HG02885 (cell line): ENCODE measurements around the gene PLCD4.

Source experiments
- ATAC-seq: cut with Tn5 transposase; IDR thresholded peaks from one replicate; pipeline ENCODE4 v1.9.1; 2021; ENCODE audit warnings: mild to moderate bottlenecking; ENCODE audit not compliant: unreplicated experiment, poor library complexity

The PLCD4 gene

DNA sequence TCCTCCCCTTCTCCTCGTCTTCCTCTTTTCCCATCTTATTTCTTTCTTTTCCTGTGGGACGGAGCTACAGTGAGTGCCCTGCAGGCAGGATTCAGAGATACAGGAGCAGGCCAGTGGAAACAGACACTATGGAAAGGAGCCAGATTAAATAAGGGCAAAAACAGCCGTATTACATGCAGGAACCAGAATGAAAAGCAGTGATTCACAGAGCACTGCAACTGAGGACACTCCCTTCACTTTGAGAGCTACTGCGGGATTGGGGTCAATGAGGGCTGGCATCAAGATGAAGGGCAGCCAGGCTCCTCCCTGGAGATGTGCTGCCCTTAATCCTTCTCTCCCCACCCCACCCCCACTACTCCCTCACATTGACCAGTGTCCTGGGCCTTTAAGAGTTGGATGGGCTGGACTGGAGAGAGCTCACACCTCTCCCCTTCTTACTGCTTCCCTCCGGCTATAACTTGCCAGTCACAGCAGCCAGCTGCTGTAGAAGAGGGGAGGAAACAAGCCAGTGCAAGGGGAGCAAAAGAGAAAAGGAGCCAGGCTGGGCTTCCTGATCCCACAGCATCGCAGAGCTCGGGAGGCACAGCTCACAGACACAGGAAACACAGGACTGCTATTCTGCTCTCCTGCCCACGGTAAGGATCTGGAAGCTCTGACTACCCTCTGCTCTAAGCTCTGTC lies at the start of gene PLCD4:
TSS of gene PLCD4 (plus strand) at position 464 of the 680 bp plus-strand sequence. CDS start 7,841 bp downstream, outside the sequence.
- no peak for ATAC-seq

GRCh38 chr2:218557941-218558340 lies 49.8 kb upstream of the PLCD4 start:
- ATAC-seq = no peak

- no peak for ATAC-seq
Observed at GRCh38 chr2:218558986-218559385, 48.7 kb upstream of the PLCD4 start.

DNA sequence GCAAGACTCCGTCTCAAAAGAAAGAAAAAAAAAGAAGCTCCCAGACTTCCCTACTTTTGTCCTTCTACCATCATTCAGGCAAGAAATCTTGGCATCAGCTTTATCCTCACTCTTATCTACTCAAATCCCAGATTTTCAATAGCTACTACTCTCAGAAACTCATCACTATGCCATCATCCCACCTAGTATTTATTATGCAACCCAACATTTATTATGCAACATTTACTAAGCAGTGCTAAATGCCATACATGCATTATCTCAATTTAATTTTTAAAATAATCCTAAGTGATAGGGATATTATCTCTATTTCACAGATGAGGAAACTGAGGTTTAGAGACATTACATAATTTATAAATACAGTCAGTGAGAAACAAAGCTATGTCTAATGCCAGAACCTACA lies 43.6 kb upstream of the PLCD4 start:
- no peak for ATAC-seq

- no peak for ATAC-seq
Observed at GRCh38 chr2:218566296-218566695, 41.4 kb upstream of the PLCD4 start.

DNA sequence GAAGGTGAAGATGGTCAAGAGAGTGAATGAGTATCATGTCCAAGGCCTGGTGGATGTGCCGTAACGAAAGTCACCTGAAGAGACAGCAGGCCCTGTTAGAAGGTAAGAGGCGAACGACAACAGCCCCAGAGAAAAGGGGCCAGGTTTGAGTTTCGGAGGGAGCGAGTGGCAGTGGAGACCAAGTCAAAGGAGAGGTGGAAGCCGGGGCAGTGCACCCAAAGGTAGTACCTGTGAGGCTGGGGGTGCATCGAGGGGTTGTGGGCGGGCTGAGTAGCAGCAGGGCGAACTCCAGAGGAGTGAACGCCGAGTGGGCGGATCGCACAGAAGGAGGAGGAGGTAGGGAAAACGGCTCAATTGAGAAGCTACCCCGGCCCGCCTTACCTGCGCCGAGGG lies 39.9 kb upstream of the PLCD4 start:
- ATAC-seq = peak; percentile 47

DNA sequence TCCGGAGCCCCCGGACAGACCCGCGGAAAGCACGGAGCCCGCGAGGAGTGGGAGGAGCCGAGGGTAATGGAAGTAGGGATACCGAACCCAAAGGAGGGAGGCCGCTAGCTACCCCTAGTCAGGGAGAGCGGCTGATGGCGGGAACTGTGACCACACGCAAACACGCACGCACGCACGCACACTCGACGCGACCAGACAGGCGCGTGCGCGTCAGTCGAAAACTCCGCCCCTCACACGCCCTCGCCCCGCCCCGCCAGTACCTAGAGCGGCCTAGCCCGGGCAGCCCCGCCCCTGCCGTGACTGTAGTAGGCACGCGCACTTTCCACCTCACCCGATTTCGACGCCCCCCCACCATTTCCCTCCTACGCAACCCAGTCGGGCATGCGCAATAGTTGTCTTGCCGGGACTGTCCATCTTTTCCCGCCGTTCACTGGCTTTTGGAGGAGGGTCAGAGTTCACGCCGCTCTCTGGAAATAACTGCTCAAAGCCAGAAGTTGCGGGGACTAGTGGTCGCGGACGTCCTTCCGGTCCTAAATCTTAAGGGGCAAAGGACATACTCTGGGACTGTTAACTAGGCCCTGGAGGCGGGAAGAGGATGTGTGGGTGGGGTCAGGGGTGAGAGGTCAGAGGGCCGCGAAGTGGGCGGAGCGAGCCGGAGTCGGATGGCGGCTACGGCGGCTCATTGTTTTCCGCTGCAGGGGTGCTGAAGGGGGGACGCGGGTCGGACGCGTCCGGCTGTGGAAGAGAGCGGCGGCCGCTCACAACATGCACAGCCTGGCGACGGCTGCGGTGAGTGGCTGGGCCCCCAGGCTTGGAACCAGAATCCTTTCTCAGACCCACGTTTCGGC lies 39.3 kb upstream of the PLCD4 start, which contains the start of the genes CNOT9 and USP37:
TSS of gene CNOT9 (plus strand) at position 650 of the 848 bp plus-strand sequence. CDS start at position 766, 116 bp downstream.
TSS of gene USP37 (minus strand) at position 162 of the 848 bp plus-strand sequence. CDS start 9,698 bp downstream, outside the sequence.
- peak; percentile 86 for ATAC-seq

DNA sequence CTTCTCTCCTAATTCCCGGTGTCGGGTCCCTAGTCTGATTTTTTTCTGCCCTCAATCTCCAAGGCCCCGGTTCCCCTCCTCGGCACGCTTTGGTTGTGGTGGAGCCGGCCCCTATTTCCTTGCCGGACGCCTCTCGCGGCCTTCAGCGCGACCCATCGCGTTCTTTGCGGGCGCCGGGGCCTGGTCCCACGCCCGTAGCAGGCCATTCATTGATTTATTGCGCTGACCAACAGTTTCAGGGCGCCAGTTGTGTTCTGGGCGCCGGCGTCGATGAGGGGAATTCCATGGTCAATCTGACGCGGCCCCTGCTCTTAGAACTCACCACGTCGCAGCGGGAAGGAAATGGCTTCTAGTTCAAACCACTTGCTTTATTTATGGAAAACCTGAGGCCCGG lies 38.7 kb upstream of the PLCD4 start:
- ATAC-seq = peak; percentile 25

DNA sequence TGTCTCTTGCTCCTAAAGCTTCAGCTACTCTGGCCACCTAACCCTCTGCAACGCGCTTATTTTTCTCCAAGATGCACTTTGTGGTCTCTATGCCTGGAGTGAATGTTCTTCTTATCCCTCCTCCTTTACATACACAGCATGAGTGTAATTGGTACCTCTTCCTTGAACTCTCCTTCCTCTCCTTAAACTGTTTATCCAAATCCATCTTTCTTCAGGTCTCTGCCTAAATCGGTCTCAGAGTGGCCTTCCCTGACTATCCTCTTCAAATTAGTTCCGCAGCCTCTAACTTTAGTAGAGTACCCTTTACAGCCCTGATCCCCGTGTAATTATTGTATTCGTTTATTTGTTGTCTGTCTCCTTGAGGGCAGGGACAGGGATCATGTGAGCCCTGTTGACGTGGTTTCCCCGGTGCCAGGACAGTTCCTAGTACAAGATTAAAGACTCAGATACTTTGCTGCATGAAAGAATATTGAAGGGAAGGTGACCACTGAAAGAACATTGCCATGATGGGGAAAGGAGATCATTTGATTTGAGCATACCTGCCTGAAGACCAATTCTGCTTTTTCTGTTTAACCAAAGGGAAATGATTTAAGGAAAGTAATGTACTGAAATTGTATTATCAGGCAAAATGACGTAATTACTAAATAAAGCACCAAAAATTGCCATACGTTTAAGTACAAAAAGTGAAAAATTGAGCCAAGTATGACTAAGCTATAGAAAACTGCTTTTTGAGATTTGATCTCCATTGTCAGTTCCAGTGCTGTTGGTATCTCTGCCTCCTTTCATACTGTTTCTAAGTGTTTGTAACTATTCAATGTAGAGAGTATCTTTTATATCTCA lies 37.8 kb upstream of the PLCD4 start:
- ATAC-seq = no peak

DNA sequence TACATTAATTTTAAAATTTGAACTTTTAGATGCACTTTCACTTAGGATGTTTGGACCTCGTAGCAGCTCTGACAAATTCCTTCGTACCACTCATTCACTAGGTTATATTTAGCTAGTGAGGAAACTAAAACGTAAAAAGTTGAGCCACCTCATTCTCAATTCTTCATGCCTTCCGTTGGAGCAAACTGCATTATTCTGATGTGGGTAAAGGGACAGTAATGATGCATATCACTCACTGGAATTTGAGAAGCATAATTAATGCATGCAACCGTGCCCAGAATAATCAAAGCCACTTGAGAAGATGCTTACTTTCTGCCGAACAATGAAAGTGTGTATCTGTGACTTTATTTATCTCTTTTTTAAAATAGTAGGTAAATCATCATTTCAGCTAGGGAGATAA lies 36.8 kb upstream of the PLCD4 start:
- no peak for ATAC-seq

GRCh38 chr2:218576854-218577253 lies 30.8 kb upstream of the PLCD4 start:
- ATAC-seq = no peak

DNA sequence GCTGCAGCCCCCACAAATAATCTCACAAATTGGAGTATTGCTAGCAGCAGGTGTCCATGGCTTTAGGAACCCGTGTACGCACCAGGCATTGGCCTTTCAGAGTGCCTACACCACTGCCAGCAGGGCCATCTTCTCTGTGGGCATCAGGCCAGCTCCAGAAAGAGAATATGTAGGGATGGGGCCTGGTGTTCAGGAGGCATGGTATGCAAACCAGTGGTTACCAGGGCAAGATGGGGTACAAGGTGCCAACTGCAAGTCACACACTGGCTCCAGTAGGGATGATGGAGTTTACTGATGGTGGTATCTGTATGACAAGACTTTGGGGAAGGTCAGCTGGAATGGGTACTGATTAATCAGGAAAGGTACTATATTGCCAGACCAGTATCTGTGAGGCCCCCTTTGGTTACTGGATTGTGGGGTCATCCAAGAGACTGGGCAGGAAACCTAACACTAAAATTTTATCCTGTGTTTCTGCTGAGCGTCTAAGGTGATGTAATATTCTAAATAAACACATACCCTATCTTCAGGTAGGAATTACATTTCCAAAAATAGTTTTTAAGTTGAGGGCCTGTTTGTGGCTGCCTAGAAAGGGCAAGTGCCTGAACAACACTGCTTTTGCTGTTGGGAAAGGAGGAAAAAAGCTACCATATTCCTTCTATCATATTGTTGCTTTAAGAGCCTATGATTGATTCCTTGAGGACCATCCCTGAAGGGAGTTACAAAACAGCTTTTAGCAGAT lies 30.0 kb upstream of the PLCD4 start:
- ATAC-seq = no peak

- no peak for ATAC-seq
Observed at GRCh38 chr2:218578272-218578877, 29.3 kb upstream of the PLCD4 start.

DNA sequence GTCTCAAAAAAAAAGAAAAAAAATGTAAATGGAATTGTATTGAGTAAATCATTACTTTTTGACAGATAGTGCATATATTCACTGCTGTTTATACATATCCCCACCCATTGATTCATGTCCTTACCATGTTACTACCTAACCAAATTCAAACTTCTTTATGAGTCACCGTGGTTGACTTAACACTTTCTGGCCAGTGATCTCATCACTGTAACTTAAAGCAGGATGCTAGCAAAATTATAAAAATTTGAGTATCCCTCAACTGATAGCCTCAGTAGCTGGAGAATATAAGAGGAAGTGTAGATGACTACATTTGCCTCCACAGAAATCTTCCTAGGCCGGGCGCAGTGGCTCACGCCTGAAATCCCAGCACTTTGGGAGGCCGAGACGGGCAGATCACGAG lies 25.6 kb upstream of the PLCD4 start:
- ATAC-seq = peak; percentile 69

DNA sequence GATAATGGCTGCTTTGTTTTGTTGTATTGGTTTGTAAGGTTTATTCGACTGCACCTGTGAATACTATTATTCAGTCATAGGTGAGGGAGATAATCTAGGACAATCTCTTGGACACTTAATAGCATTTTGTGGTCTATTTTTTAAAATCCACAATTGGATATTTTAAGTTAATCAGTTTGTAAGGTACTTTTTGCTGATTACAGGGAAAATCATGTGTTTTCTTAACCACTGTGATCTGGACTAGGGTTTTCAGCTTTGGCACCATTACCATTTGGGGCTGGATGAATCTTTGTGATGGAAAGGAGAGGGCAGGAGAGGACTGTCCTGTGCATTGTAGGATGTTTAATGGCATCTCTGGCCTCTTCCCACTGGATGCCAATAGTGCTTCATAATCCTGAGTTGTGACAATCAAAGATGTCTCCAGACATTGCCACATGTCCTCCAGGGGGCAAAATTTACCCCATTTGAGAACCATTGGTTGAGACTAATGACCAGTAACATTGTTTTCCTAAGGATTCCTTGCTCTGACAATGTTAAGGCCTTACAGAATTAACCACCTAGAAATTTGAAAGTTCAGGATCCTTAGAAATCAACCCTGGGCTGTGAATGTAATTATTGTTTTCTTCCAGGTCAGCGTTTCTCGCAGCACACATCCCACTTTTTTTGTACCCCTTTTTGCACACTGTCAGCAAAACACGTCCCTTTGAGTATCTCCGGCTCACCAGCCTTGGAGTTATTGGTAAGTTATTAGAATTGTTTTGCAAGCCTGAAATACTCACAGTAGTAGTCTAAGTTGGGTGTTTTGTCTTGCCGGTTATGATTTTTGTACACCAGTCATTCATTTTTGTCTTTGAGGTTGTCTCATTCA lies 23.5 kb upstream of the PLCD4 start:
- ATAC-seq = no peak

DNA sequence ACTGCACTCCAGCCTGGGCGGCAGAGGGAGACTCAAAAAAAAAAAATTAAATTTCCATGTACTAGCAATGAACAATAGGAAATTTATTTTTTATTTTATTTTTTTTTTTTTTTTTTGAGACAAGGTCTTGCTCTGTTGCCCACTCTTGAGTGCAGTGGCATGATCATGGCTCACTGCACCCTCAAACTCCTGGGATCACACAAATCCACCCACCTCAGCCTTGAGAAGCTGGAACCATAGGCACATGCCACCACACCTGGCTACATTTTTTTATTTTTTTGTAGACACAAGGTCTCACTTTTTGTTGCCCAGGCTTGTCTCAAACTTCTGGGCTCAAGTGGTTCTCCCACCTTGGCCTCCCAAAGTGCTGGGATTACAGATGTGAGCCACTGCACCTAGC lies 22.2 kb upstream of the PLCD4 start:
- no peak for ATAC-seq

GRCh38 chr2:218605432-218605831 lies 2.3 kb upstream of the PLCD4 start:
- no peak for ATAC-seq

GRCh38 chr2:218615868-218616315 lies 8.2 kb downstream of the PLCD4 start:
- ATAC-seq = no peak
